GM11168 (cell line): Measurements from ENCODE around the gene BLOC1S5.
"Not testable (repeated sequence)": the region's sequence is repeated elsewhere in the genome, so short reads cannot be mapped to it uniquely, and the experiment has no call there.

Source experiments
- in situ Hi-C: fragments of 300-500 bp; cut with MboI; formaldehyde crosslinking; loops from one replicate; pipeline ENCODE4 v1.12.0; 2022; ENCODE audit warnings: low sequenced_read_pairs; ENCODE audit not compliant: unreplicated experiment

BLOC1S5 gene

DNA sequence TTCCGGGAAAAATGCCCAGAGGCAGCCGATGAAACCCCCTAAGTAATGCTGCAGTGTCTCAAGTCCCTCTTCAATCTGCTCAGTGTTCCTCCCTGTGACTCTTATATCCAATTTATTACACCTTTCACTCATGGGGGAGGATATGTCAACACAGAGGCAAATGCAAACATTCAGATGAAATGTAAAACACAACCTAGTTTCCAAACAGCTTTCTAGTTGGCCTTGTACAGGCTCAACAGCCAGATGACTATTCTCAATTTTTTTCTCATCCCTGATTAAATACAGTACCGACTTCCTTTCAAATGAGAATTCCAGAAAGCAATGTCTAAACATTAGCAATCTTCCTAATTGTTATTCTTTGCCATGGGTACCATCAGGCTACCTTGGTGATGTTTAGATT is 65.0 kb downstream of the BLOC1S5 start:
- in situ Hi-C loops: no loop called here

DNA sequence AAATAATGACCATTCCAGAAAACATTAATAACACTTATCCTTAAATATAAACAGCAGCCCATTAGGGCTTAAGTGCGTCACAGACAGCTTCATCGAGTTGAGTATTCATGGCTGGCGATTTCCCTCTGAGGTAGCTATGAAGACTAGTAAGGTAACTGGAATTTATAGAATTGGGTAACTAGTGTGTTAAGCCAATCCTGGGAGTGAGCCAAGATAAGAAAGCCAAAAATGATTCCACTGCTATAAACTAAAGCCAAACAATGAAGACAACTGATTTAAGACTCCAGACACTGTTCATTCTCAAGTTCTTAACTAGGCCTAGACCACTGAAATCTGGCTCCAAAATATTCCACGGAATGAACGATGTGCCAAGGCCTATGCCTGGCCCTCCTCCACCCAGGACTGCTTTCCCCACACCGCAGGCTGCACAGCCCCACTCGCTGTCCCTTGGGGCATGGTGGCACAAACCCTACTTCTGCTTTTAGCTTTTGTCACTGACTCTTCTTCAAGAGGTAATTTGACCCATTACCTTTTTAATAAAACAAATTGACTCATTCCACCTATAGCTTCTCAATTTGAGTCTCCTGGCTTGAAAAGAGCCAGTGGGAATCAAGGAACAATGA is 66.0 kb downstream of the BLOC1S5 start:
- in situ Hi-C loops: no loop called here

DNA sequence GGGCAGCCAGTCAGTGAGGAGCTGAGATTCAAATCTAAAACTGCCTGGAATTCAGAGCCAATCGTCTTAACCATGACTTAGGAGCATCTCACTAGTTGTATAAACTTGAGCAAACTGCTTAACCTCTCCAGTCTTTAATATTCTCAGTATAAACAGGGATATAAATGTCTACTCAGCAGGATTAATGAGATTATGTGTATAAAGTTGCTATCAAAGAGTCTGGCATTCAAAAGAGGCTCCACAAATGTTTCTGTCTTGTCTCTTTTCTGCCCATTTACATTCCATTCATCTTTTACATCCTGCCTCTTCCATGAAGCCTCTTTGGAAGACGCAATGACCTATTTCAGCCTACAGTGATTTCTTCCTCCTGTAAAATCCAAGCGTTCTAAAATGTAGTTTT is 66.9 kb downstream of the BLOC1S5 start:
- in situ Hi-C loops: no loop called here

DNA sequence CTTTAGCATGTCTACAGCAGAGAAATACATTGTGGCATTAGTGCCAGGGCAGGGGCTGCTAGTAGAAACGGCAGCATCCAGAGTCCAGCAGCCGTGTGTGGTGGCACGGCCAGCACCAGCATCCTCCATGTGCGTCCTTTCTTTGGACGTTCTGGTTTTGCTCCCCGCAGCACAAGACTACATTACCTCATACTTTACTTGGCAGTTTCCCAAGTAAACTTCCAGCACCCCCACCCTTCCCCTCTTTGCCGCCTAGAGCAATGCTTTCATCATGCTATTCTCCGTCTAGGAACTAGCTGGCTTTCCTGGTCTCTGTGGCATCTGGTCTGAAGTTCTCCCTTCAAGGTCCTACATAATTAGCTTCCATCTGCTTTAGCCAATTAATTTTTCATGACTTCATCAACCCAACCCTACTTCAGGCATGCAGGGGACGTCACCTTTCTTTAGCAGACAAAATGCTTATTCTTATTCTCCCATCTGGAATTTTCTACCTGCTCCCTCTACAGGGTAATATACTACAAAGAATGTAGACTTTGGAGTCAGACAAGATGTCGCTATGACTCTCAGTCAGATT is 67.6 kb downstream of the BLOC1S5 start:
- in situ Hi-C loops: no loop called here

DNA sequence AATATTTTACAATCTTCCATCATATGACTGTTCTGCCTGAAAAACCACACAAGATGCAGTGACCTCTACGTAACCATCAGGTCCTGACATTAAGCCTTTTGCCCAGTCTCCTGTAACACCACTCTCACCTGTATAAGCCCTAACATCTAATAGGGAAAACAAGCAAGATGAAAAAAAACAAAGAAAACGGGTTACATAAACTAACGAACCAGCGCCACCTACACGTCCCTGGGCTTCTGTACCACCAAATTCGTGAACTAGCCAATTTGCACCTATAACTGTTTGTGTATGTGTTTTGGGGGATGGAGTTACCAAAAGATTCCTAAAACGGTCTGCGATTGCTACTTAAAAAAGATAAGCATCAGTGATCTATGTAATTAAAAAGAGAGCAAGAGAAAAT is 70.2 kb downstream of the BLOC1S5 start:
- in situ Hi-C loops: no loop called here

DNA sequence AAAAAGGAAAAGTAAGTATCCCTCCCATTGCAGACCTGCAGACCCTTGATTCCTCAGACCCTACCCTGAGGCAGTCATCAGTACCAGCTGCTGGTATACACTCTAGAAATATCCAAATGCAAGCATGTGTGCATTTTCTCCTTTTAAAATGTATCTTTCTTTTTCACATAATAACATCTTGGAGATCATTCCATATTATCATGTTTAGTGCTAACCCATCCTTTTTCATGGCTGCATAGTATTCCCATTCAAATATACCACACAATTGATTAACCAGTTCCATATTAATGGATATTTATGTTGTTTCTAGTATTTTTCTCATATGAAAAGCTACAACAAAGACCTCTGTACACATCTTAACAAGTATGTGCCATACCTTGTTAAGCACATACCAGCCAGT is 70.8 kb downstream of the BLOC1S5 start:
- in situ Hi-C loops: no loop called here

DNA sequence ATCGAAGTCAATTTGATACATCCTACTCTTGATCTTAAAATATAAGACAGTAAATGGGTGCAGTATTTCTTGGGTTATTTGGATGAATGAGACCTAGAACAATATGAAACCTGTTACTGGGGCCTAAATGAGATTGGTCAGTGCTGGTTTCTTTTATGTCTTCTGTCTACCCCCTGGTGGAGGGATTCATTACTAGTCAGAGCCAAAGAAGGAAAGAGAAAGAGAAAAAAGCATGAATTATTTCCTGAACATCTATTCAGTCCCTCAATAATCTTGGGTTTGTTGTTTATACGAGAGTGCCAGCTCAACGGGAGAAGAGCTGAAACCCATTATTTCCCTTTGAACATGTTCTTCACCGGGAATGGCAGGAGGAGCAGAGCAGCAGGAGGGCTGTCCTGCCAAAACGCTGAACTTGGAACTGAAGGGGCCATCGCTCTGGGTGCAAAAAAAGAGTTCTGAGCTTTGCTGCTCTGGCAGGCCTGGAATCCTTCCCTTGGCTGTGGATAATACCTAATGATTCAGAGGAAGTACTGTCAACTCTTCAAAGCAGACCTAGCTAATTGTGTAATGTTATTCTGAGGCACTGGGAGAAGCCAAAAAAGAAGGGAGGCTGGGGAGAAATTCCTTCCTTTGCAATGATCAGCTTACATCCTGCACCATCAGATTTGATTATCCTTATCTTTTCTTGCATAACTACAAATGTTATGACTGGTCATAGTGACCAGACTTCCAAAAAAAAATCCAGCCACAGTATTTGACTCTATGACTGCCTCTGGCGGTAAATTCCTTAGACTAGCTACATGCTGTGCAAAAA is 72.0 kb downstream of the BLOC1S5 start:
- in situ Hi-C loops: no loop called here

DNA sequence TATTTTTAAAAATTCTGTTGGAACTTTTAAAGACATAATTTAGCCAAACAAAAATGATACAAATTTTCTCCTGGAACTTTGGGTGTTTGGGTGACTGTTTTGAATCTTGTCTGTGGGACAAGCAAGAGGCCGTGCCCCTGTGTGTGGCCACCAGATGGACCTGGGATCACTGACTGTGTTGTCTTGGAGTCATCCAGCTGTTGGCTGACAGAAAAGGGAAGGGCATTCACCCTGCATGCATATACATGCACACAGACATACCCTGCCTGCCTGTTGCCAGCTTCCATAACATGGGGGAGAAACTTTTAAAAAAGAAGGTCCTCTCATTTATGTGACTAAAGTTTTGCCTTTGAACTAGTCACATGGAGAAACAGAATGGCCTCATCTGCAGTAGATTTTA is 72.7 kb downstream of the BLOC1S5 start:
- in situ Hi-C loops: no loop called here

DNA sequence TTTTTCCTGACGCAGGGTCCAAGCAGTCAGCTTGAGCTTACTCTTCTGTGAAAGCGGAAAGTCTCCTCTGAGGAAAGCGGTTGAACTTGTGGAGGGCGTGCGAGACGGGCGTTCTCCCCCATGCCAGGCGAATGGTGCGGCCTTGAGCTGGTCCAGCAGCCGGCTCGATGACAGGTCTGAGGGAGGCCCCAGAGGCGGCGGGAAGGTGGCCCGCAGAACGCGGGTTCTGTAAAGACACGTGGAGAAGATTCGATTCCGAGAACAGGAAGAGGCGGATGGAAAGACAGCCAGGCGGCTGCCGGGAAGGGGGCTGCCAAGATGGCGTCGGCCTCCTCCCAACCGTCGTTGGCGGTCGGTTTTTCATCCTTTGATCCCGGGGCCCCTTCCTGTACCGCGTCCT is 78.0 kb downstream of the BLOC1S5 start:
- in situ Hi-C loops: loop anchor here (5.0 kb wide), 2 partner anchors 84 to 264 kb away; no protein-coding TSS in a partner anchor

DNA sequence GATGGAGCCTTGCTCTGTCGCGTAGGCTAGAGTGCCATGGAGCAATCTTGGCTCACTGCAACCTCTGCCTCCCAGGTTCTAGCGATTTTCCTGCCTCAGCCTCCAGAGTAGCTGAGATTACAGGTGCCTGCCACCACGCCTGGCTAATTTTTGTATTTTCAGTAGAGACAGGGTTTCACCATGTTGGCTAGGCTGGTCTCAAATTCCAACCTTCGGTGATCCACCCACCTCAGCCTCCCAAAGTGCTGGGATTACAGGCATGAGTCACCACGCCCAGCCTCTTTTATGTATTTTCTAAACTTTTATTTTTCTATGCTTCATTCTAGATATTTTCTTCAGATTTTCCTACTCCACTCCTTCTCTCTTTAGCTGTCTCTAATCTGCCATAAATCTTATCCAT is 80.2 kb downstream of the BLOC1S5 start:
- in situ Hi-C loops: not testable (repeated sequence)

DNA sequence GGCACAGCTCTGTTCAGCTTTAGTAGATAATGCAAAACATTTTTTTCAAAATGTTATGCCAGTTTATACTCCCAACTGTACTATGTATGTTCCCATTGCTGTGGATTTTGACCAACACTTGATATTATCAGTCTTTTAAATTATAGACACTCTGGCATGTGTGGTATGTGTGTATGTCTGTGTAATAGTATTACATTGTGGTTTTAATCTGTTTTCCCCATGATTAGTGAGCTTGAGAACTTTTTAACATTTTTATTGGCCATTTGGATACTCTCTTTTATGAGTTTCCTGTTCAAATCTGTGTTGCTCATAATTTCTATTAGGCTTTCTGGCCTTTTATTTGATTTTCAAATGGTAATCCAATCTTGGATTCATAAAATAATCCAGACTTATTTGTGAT is 84.4 kb downstream of the BLOC1S5 start:
- in situ Hi-C loops: no loop called here

DNA sequence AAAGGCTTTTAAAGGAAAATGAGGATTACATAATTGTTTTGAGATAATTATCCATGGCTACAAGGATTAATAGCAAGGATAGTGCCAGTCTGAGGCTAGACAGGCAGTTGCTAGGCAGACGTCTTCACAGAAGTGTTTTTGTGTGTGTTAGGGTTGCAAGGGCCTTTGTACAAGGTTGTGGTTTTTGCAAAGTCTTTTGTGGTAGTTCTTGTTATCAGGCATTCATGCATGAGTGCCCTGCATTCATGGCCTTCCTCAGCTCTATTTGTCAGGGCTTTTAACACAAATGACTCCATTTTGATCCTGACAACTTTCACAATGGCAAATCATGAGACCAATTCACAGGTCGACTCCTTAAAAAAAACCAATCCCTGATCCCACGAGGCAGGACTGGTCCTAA is 85.5 kb downstream of the BLOC1S5 start:
- in situ Hi-C loops: no loop called here

DNA sequence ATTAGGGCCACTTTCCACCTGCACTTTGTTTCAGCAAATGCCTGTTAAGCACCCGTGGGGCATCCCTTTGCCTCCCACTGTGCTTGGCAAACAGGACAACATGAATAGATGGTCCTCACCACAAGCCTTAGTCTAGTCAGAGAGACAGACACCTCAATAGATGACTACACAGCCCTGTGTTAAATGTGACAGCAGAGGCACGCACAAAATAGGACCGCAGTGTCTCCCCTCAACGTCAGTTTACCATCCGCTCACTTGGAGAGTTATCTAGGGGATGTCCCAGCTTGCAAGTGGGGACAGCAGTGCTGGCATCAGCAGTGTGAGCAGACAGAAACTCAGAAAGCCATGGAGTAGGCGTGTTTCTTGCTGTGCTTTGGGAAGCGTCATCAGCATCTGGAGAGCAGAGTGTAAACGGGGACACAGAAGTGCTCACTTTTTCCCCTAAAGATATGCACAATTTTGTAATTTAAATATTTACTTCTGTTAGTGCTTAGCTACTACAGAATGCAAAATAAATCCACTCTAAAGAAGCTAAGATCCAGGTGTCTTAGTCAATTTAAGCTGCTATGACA is 87.6 kb downstream of the BLOC1S5 start:
- in situ Hi-C loops: no loop called here

DNA sequence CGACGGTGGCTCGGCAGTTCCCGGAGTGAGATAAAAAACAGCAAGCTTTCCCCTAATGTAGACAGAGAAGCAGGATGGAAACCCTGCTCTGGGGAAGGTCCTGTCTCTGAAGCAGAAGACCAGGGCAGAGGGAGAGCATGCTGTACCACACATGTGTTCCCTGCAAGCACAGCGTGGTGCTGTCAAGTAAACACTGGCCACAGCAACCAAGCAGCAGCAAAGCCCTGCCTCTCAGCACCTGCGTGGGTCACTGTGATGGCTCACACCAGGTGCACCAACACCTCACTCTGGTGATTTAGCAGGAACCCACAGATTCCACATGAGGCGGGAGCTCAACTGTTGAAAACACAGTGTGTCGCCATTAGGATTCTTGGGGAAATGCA is 88.4 kb downstream of the BLOC1S5 start:
- in situ Hi-C loops: no loop called here

DNA sequence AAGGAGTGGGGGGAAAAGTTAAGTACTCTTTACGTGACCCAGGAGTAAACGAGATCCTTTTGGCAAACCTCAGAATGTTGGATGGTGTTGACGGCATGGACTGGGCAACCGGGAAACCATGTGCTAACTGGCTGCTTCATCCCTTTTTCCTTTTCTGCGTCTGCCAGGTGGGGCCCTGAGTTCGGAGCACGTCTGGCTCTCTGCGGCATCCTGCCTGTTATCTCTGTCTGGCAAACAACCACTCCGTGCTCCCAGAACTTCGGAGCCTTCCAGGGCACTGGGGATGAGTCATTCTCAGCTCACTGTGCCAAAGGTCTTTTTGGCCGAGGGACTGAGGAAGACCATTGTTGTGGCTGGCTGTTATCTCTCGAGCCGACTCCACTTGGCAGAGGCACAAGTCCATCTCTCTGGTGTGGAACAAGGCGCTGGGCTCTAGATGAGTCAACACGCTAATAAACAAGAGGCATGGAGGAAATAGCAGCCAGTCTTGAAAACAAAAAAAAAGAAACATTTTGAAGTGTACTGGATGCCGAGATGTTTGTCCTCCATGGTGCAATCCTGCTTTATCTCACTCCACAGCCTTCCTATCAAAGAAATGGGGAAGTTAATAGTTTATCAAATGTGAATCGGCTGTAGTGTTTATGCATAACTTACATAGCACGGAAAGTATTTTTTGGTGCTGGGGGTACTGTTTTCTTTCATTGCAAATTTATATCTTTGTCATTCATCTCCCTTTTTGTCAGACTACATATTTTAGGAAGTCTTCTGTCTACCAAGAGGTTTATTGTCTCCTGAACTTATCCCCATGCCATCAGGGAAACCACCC is 89.0 kb downstream of the BLOC1S5 start:
- in situ Hi-C loops: no loop called here

DNA sequence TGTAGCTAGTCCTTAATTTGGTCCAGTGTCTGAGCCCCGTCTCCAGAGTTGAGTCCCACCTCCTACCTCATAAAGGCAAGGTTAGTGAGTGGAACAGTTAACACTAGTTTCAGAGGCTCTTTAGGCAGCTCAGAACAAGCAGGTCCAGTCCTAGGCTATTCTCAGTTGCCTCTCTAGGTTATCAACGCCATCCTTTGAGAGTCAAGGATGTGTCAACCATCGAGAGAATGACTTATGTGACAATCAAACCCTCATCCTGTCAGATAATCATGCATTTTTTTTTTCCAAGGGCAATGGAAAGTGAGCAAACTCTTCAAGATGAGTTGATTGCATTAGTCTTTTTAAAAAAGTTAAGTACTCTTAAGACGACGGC is 89.6 kb downstream of the BLOC1S5 start:
- in situ Hi-C loops: no loop called here

DNA sequence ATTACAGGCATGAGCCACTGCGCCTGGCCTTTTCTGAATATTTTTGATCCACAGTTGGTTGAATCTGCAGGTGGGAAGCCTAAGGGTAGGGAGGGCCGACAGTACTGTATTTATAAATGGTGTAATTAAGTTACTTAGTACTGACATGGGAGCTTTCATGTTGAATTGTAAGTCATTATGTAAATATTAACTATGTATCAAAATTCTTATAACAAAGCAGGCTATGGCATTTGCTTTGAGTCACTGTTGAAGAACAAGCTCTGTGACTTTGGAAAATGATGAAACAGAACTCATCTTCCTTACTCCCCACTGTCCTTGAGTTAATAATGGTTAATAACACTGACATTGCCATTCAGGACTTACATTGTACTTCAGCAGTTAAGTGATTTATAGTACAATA is 90.6 kb downstream of the BLOC1S5 start:
- in situ Hi-C loops: no loop called here

DNA sequence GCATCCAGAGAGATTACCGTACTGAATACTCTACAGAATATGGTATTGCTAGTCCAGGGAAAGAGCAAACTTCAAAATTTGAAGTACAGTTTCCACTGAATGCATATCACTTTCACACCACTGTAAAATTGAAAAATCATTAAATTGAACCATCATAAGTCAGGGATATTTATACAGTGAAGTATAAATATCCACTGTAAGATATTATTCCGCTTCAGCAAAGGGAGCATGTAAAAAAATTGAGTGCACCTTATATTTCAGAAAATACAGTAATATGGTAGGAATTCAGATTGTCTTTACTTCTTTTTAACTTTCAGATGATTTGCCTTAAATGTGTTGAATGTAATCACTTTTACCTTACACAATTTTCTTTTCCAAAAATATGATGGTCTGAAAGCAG is 92.7 kb downstream of the BLOC1S5 start:
- in situ Hi-C loops: no loop called here

DNA sequence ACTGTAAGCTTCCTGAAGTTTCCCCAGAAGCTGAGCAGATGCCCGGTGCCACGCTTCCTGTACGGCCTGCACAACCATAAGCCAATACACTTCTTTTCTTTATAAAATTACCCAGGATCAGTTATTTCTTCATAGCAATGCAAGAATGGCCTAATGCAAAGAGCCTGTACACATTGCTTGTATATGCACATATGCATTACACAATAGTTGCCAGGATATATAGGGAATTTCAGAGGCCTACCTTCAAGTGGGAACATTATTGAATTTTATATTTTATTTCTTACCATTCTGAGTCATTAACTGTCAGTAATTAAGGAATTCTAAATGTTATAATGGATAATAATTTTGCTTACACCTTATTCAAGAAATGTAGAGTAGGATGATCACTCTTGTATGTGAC is 93.6 kb downstream of the BLOC1S5 start:
- in situ Hi-C loops: no loop called here
